ENCODE data around the gene TMEM50A. TPM values are rescaled to one million over a fixed set of nuclear protein-coding genes. Genes with fewer than 3 reads are reported as not detected.

The TMEM50A gene
- total RNA-seq, 1 experiment from 2014 or later: 95.9 TPM

DNA sequence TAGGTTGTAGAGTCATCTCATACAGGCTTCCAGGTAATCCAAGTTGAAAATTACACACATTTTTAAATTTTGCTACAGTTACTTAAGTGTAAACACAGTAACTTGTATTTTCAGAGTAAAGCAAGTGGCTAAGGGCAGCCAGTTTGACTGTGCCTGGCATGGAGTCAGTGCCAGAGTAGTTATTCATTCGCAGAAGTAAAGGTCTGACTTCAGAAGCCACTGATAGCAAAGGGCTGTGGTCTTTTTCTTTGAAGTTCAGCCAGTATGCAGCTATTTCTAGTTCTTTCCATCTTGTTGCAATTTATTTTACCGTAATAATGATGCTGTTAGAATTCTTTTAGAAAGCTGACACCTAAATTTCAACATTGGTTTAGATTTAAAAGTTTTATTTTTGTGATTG lies 9.4 kb downstream of the TMEM50A start:
- no peak overlapping the region for H4K5ac ChIP-seq (ENCODE audit: insufficient read length, low read depth, low read length)
- H3K9me3 ChIP-seq (ENCODE audit: control insufficient read depth, low read depth, low read length): no peaks in the 10 kb centered on the region
- H3K4me1 ChIP-seq (ENCODE audit: insufficient read depth, low read length): no peaks in the 10 kb centered on the region
- no peak overlapping the region for H4K91ac ChIP-seq (ENCODE audit: insufficient read length, low read depth, low read length)
- H4K8ac ChIP-seq (replicated peaks; ENCODE audit: insufficient read length, low read depth, low read length): no peak overlapping the region
- no peak overlapping the region for H2BK5ac ChIP-seq (ENCODE audit: insufficient read length, low read length)
- H2AFZ ChIP-seq (ENCODE audit: low read length): no peak overlapping the region
- Mint-ChIP-seq H3K4me3 (no peak overlapping the region), H3K27ac (no peak overlapping the region), H3K36me3 (ENCODE audit: insufficient read depth in 1 of 3, low read depth in 3 of 3) (peaks cover 10 to 64% (median 57%) of the 10 kb centered on the region in 3 experiments; a peak in 6 of 7 replicates), H3K9me3 (no peaks in the 10 kb centered on the region), H3K4me1 (no peaks in the 10 kb centered on the region), H3K27me3 (ENCODE audit: low read depth) (no peaks in the 10 kb centered on the region)
- H2AK5ac ChIP-seq (ENCODE audit: insufficient read length, low read length): no peak overlapping the region
- H3K14ac ChIP-seq (ENCODE audit: insufficient read depth, low read length): no peak overlapping the region
- no peak overlapping the region for H2BK15ac ChIP-seq (ENCODE audit: low read depth, low read length)
- no peak overlapping the region for H3K18ac ChIP-seq (ENCODE audit: insufficient read length, low read depth, low read length)
- no peaks in the 10 kb centered on the region for H3K23me2 ChIP-seq (ENCODE audit: insufficient read length, low read depth, low read length, poor library complexity, severe bottlenecking)
- H2BK120ac ChIP-seq (ENCODE audit: low read depth, low read length, poor library complexity, severe bottlenecking): no peak overlapping the region
- H2BK12ac ChIP-seq (ENCODE audit: insufficient read length, low read depth, low read length): no peak overlapping the region
- no peak overlapping the region for H3T11ph ChIP-seq (ENCODE audit: low read length)
- H3K27me3 ChIP-seq (ENCODE audit: insufficient read depth, low read length): no peaks in the 10 kb centered on the region
- H3K79me2 ChIP-seq (ENCODE audit: insufficient read depth, low read length): 0 out of 2 replicates have a peak, but pooled peaks cover 2% of the 10 kb centered on the region
- H3K79me1 ChIP-seq (ENCODE audit: insufficient read depth, low read depth, low read length, poor library complexity, severe bottlenecking): peaks cover 7% of the 10 kb centered on the region
- WGBS (ENCODE audit: extremely low coverage, insufficient read length, low lambda C conversion rate): no CpG with 5 or more reads among the region's 2 CpGs
- no peak overlapping the region for H3K4me2 ChIP-seq (ENCODE audit: insufficient read depth, insufficient read length, low read length)
- H4K20me1 ChIP-seq (ENCODE audit: control insufficient read depth, insufficient read depth, insufficient read length): no peaks in the 10 kb centered on the region
- DNase-seq: no peak
- H2BK20ac ChIP-seq (ENCODE audit: low read depth, low read length, poor library complexity, severe bottlenecking): no peak overlapping the region
- no peak overlapping the region for H3K23ac ChIP-seq (ENCODE audit: insufficient read length, low read depth, low read length)
- H3K9ac ChIP-seq (ENCODE audit: extremely low read depth, insufficient read length, low read length): no peak overlapping the region
- no peak overlapping the region for H3K27ac ChIP-seq (ENCODE audit: insufficient read length, low read depth, low read length)
- no peak overlapping the region for H3K56ac ChIP-seq (ENCODE audit: insufficient read length, low read depth, low read length)
- TF ChIP-seq, protein P1, sequence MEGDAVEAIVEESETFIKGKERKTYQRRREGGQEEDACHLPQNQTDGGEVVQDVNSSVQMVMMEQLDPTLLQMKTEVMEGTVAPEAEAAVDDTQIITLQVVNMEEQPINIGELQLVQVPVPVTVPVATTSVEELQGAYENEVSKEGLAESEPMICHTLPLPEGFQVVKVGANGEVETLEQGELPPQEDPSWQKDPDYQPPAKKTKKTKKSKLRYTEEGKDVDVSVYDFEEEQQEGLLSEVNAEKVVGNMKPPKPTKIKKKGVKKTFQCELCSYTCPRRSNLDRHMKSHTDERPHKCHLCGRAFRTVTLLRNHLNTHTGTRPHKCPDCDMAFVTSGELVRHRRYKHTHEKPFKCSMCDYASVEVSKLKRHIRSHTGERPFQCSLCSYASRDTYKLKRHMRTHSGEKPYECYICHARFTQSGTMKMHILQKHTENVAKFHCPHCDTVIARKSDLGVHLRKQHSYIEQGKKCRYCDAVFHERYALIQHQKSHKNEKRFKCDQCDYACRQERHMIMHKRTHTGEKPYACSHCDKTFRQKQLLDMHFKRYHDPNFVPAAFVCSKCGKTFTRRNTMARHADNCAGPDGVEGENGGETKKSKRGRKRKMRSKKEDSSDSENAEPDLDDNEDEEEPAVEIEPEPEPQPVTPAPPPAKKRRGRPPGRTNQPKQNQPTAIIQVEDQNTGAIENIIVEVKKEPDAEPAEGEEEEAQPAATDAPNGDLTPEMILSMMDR (conservative IDR thresholded peaks at IDR 0.05): no peak
- H3K4ac ChIP-seq (ENCODE audit: low read depth, low read length): no peak overlapping the region
